ENCODE measurements around the gene SGPL1.

DNA sequence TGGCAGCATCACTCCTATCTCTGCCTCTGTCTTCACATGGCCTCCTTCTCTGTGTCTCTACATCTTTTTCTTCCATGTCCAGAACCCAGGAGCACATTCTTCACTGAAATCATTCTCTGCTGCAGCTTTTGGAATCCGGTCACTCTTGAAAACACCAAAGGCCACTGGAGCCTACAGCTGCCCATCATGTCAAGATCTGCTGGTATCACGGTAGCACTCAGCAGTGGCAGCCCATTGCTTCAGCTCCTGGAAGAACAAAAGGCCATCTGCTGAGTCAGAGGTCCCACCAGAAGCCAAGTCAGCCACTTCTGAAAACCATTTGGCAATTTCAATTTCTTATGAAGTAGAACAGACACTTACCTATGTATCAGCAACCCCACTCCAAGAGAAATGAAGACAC is 78.7 kb downstream of the SGPL1 start:
- no peak for TF ChIP-seq CTCF (IDR thresholded peaks at IDR 0.05; ENCODE audit: insufficient read depth, low read length)
- no peak for TF ChIP-seq POLR2AphosphoS5 (IDR thresholded peaks at IDR 0.05; ENCODE audit: low read depth)
- TF ChIP-seq, protein P1, sequence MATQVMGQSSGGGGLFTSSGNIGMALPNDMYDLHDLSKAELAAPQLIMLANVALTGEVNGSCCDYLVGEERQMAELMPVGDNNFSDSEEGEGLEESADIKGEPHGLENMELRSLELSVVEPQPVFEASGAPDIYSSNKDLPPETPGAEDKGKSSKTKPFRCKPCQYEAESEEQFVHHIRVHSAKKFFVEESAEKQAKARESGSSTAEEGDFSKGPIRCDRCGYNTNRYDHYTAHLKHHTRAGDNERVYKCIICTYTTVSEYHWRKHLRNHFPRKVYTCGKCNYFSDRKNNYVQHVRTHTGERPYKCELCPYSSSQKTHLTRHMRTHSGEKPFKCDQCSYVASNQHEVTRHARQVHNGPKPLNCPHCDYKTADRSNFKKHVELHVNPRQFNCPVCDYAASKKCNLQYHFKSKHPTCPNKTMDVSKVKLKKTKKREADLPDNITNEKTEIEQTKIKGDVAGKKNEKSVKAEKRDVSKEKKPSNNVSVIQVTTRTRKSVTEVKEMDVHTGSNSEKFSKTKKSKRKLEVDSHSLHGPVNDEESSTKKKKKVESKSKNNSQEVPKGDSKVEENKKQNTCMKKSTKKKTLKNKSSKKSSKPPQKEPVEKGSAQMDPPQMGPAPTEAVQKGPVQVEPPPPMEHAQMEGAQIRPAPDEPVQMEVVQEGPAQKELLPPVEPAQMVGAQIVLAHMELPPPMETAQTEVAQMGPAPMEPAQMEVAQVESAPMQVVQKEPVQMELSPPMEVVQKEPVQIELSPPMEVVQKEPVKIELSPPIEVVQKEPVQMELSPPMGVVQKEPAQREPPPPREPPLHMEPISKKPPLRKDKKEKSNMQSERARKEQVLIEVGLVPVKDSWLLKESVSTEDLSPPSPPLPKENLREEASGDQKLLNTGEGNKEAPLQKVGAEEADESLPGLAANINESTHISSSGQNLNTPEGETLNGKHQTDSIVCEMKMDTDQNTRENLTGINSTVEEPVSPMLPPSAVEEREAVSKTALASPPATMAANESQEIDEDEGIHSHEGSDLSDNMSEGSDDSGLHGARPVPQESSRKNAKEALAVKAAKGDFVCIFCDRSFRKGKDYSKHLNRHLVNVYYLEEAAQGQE (IDR thresholded peaks at IDR 0.05; ENCODE audit: insufficient replicate concordance, low read depth): no peak
